ENCODE measurements around the gene RTL10. TPM values are rescaled to one million over a fixed set of nuclear protein-coding genes. Genes with fewer than 3 reads are reported as not detected.
A peak's percentile ranks its signal among the peaks of the same experiment; 100 is the strongest.

RTL10 gene
- total and polyA plus RNA-seq, 2 of the 13 experiments (the other 11 are each of a cell fraction or from before 2014, with no cell fraction given), result 14.1 to 15.8 TPM

- TF ChIP-seq SPEN (CRISPR knock-in tag; IDR thresholded peaks at IDR 0.05; ENCODE audit: low read depth), result peak; percentile 91
- TF ChIP-seq ZNF567 (CRISPR knock-in tag; IDR thresholded peaks at IDR 0.05; ENCODE audit: borderline replicate concordance), result no peak
- TF ChIP-seq HMG20A (CRISPR knock-in tag; IDR thresholded peaks at IDR 0.05; ENCODE audit: borderline replicate concordance), result peak; percentile 67; the same call in 1 of the 2 replicates
- TF ChIP-seq MTF2 (CRISPR knock-in tag; IDR thresholded peaks at IDR 0.05; ENCODE audit: borderline replicate concordance), result no peak; the same call in 1 of the 2 replicates
- TF ChIP-seq KLF9 (CRISPR knock-in tag; IDR thresholded peaks at IDR 0.05; ENCODE audit: low read depth), result peak; percentile 95; the same call in 1 of the 2 replicates
- no peak for TF ChIP-seq NBN (conservative IDR thresholded peaks at IDR 0.05)
- TF ChIP-seq ZNF720 (CRISPR knock-in tag; IDR thresholded peaks at IDR 0.05), result peak; percentile 70; the same call in 1 of the 2 replicates
- peak; percentile 80; the same call in 1 of the 2 replicates for TF ChIP-seq ZNF543 (CRISPR knock-in tag; IDR thresholded peaks at IDR 0.05)
- TF ChIP-seq SIN3A (IDR thresholded peaks at IDR 0.05; ENCODE audit: borderline replicate concordance, low read depth, low read length), result no peak
- peak; percentile 87; the same call in 1 of the 2 replicates for TF ChIP-seq NAIF1 (CRISPR knock-in tag; IDR thresholded peaks at IDR 0.05; ENCODE audit: borderline replicate concordance)
- TF ChIP-seq ZNF781 (CRISPR knock-in tag; IDR thresholded peaks at IDR 0.05; ENCODE audit: borderline replicate concordance, not compliant biosample characterization), result peak; percentile 99
- TF ChIP-seq RXRB (CRISPR knock-in tag; IDR thresholded peaks at IDR 0.05; ENCODE audit: borderline replicate concordance), result peak; percentile 87
- peak; percentile 96 for TF ChIP-seq DNMT3B (CRISPR knock-in tag; conservative IDR thresholded peaks at IDR 0.05)
- TF ChIP-seq, protein P1, sequence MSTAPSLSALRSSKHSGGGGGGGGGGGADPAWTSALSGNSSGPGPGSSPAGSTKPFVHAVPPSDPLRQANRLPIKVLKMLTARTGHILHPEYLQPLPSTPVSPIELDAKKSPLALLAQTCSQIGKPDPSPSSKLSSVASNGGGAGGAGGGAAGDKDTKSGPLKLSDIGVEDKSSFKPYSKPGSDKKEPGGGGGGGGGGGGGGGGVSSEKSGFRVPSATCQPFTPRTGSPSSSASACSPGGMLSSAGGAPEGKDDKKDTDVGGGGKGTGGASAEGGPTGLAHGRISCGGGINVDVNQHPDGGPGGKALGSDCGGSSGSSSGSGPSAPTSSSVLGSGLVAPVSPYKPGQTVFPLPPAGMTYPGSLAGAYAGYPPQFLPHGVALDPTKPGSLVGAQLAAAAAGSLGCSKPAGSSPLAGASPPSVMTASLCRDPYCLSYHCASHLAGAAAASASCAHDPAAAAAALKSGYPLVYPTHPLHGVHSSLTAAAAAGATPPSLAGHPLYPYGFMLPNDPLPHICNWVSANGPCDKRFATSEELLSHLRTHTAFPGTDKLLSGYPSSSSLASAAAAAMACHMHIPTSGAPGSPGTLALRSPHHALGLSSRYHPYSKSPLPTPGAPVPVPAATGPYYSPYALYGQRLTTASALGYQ (CRISPR knock-in tag; IDR thresholded peaks at IDR 0.05), result peak; percentile 91; the same call in 1 of the 2 replicates
- TF ChIP-seq, protein P2, sequence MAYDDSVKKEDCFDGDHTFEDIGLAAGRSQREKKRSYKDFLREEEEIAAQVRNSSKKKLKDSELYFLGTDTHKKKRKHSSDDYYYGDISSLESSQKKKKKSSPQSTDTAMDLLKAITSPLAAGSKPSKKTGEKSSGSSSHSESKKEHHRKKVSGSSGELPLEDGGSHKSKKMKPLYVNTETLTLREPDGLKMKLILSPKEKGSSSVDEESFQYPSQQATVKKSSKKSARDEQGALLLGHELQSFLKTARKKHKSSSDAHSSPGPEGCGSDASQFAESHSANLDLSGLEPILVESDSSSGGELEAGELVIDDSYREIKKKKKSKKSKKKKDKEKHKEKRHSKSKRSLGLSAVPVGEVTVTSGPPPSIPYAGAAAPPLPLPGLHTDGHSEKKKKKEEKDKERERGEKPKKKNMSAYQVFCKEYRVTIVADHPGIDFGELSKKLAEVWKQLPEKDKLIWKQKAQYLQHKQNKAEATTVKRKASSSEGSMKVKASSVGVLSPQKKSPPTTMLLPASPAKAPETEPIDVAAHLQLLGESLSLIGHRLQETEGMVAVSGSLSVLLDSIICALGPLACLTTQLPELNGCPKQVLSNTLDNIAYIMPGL (CRISPR knock-in tag; IDR thresholded peaks at IDR 0.05; ENCODE audit: borderline replicate concordance in 1 of 2, low read depth in 1 of 2), result peak; percentile 73 to 79
- peak; percentile 89 for TF ChIP-seq TEF (CRISPR knock-in tag; IDR thresholded peaks at IDR 0.05)
- no peak for TF ChIP-seq SOX13 (IDR thresholded peaks at IDR 0.05)
- peak in 1 of 2 experiments; percentile 85; a peak in 2 of 4 replicates for TF ChIP-seq SOX13 (CRISPR knock-in tag; conservative IDR thresholded peaks at IDR 0.05 in 1 of 2, IDR thresholded peaks at IDR 0.05 in 1 of 2)
- TF ChIP-seq NR2C2 (CRISPR knock-in tag; IDR thresholded peaks at IDR 0.05; ENCODE audit: borderline replicate concordance), result peak; percentile 92
- no peak for TF ChIP-seq SCMH1 (CRISPR knock-in tag; IDR thresholded peaks at IDR 0.05; ENCODE audit: borderline replicate concordance)
- peak; percentile 93 for TF ChIP-seq MXD4 (CRISPR knock-in tag; IDR thresholded peaks at IDR 0.05)
- peak; percentile 52; the same call in 1 of the 2 replicates for TF ChIP-seq ZNF768 (CRISPR knock-in tag; IDR thresholded peaks at IDR 0.05)
- peak; percentile 93; the same call in 1 of the 2 replicates for TF ChIP-seq ZNF484 (CRISPR knock-in tag; IDR thresholded peaks at IDR 0.05; ENCODE audit: borderline replicate concordance, low read depth)
- TF ChIP-seq ZIK1 (CRISPR knock-in tag; IDR thresholded peaks at IDR 0.05; ENCODE audit: borderline replicate concordance, low read depth), result peak; percentile 97
- peak; percentile 89; the same call in 1 of the 2 replicates for TF ChIP-seq ZBTB3 (CRISPR knock-in tag; IDR thresholded peaks at IDR 0.05; ENCODE audit: borderline replicate concordance, low read depth)
- peak; percentile 56; the same call in 1 of the 2 replicates for TF ChIP-seq ZFX (CRISPR knock-in tag; IDR thresholded peaks at IDR 0.05; ENCODE audit: low read depth)
These were observed 37.7 kb upstream of the RTL10 start (continued) for GRCh38 chr22:19892257-19892879.

Data from HepG2 (cell line).